HEK293T (cell line): ENCODE data around the gene CCDC34.

ENCODE experiments used
- BHLHE40 ChIP-seq: fragments of 450-650 bp; IDR thresholded peaks from 2 replicates; pipeline ENCODE4 v1.6.1; 2016; ENCODE audit warnings: mild to moderate bottlenecking, moderate library complexity, borderline replicate concordance
- FOXA1 ChIP-seq: fragments of 450-650 bp; IDR thresholded peaks from 2 replicates; pipeline ENCODE4 v1.6.1; 2016; ENCODE audit warnings: mild to moderate bottlenecking
- FOXM1 ChIP-seq: fragments of 450-650 bp; IDR thresholded peaks from 2 replicates; pipeline ENCODE4 v1.6.1; 2017; ENCODE audit warnings: mild to moderate bottlenecking, borderline replicate concordance
- HDGF ChIP-seq: fragments of 450-650 bp; IDR thresholded peaks from 2 replicates; pipeline ENCODE4 v1.6.1; 2017; ENCODE audit warnings: antibody characterized with exemption, borderline replicate concordance
- L3MBTL2 ChIP-seq: fragments of 450-650 bp; conservative IDR thresholded peaks from 2 replicates; pipeline ENCODE4 v1.6.1; 2016; ENCODE audit warnings: mild to moderate bottlenecking
- SP1 ChIP-seq: fragments of 450-650 bp; IDR thresholded peaks from 2 replicates; pipeline ENCODE4 v1.6.1; 2017
- SUZ12 ChIP-seq: fragments of 450-650 bp; IDR thresholded peaks from 2 replicates; pipeline ENCODE4 v1.6.1; 2016; ENCODE audit warnings: mild to moderate bottlenecking
- TARDBP ChIP-seq: fragments of 450-650 bp; IDR thresholded peaks from 2 replicates; pipeline ENCODE4 v1.6.1; 2016
- ZNF384 ChIP-seq: fragments of 450-650 bp; IDR thresholded peaks from 2 replicates; pipeline ENCODE4 v1.6.1; 2016

GRCh38 chr11:27349919-27350318 is 13.1 kb downstream of the CCDC34 start:
- TF ChIP-seq SUZ12 (no peak), SP1 (no peak), HDGF (no peak), L3MBTL2 (no peak), FOXA1 (no peak), BHLHE40 (no peak), FOXM1 (no peak), TARDBP (no peak), ZNF384 (no peak)
